GM23248 (cell line): ENCODE results near the gene MLLT6.

ENCODE experiments used
- EZH2 ChIP-seq: fragments of 200-600 bp; sonication (generic); IDR thresholded peaks from 2 replicates; pipeline ENCODE4 v1.6.1; 2018; ENCODE audit warnings: antibody characterized with exemption, mild to moderate bottlenecking; ENCODE audit not compliant: insufficient read depth, poor library complexity, severe bottlenecking
- EZH2phosphoT487 ChIP-seq: fragments of 200-600 bp; sonication (generic); IDR thresholded peaks from 2 replicates; pipeline ENCODE4 v1.6.1; 2018; ENCODE audit warnings: antibody characterized with exemption, moderate library complexity, mild to moderate bottlenecking, low read depth; ENCODE audit not compliant: insufficient read depth

DNA sequence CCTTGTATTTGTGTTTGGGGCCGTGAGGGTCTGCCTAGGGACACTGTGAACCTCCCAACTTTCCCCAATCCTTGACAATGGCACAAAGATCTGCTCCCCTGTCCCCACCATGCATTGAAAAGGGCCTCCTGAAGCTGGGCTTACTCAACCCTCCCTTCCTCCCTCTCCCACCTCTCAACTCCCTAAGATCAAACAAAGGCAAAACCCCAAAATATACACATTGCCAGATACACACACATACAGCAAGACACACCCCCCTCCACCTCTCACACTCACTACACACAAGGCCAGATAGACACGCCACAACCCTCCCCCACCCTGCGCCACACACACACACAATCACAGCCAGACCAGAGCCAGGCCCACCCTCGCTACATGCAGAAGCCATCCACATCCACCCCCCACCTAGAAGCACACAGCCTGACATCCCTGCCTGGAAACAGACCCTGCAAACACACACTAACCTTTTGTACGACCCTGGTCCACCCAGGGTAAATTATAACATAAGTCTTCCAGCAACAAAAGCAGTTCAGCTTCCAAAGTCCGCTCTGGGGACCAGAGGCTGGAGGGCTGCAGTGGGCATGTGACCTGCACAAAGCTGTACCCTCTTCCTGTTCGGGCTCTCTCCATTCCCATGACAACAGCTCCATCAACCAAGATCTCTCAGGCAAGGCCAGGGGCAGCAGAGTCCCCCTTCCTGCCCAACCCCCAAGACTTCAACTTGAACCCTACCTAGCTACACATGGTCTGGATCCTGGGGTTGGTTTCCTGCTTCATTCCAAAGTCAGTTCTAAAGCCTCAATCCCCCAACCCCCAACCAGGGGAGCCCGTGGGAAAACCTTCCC is 41.2 kb downstream of the MLLT6 start:
- no peak for TF ChIP-seq EZH2phosphoT487
- no peak for TF ChIP-seq EZH2
